Skeletal muscle cell (primary cell): ENCODE results near the gene HNRNPD.
"Not testable (repeated sequence)": the region's sequence is repeated elsewhere in the genome, so short reads cannot be mapped to it uniquely, and the experiment has no call there.

ENCODE experiments used
- DNase-seq: peaks from one replicate; pipeline ENCODE4 v3.0.0-alpha.2; 2010; ENCODE audit warnings: low read depth
- H3K4me3 ChIP-seq: 2 replicates; pipeline ENCODE4 v1.5.1; 2011; ENCODE audit warnings: low read depth, mild to moderate bottlenecking, control low read depth, low read length, moderate library complexity

The HNRNPD gene

GRCh38 chr4:82380344-82380743 is 6.6 kb upstream of the HNRNPD start:
- DNase-seq = no peak

GRCh38 chr4:82376109-82376508 is 2.3 kb upstream of the HNRNPD start:
- no peak overlapping the region for H3K4me3 ChIP-seq
- DNase-seq = no peak

More at GRCh38 chr4:82380344-82380743, 6.6 kb upstream of the HNRNPD start:
- H3K4me3 ChIP-seq = no peak overlapping the region

GRCh38 chr4:82373486-82373815 is 340 bp downstream of the HNRNPD start:
- DNase-seq = peak; percentile 7
- peak overlapping the region; percentile 70 for H3K4me3 ChIP-seq

- DNase-seq = peak; percentile 23
- H3K4me3 ChIP-seq = peak overlapping the region; percentile 70
Measured at GRCh38 chr4:82372517-82373485, 990 bp downstream of the HNRNPD start.

- no peak for DNase-seq
- peak overlapping the region; percentile 70 for H3K4me3 ChIP-seq
Measured at GRCh38 chr4:82371497-82371896, 2.3 kb downstream of the HNRNPD start.

GRCh38 chr4:82367438-82368097 is 6.2 kb downstream of the HNRNPD start:
- H3K4me3 ChIP-seq = no peak overlapping the region
- DNase-seq = no peak

GRCh38 chr4:82366431-82366830 is 7.4 kb downstream of the HNRNPD start:
- not testable (repeated sequence) for DNase-seq, H3K4me3 ChIP-seq

GRCh38 chr4:82363896-82364487 is 9.8 kb downstream of the HNRNPD start:
- no peak for DNase-seq

GRCh38 chr4:82362565-82362964 is 11.2 kb downstream of the HNRNPD start:
- H3K4me3 ChIP-seq = no peak overlapping the region
- DNase-seq = no peak

More at GRCh38 chr4:82363896-82364487, 9.8 kb downstream of the HNRNPD start:
- no peak overlapping the region for H3K4me3 ChIP-seq

GRCh38 chr4:82360298-82361177 is 13.3 kb downstream of the HNRNPD start:
- DNase-seq = no peak
- H3K4me3 ChIP-seq = no peak overlapping the region

- DNase-seq = no peak
- H3K4me3 ChIP-seq = no peak overlapping the region
Measured at GRCh38 chr4:82358847-82359246, 14.9 kb downstream of the HNRNPD start.

GRCh38 chr4:82357640-82358039 is 16.2 kb downstream of the HNRNPD start:
- DNase-seq = no peak
- no peak overlapping the region for H3K4me3 ChIP-seq

GRCh38 chr4:82354788-82355187 is 19.0 kb downstream of the HNRNPD start:
- DNase-seq = no peak
- no peak overlapping the region for H3K4me3 ChIP-seq

GRCh38 chr4:82352825-82353366 is 20.9 kb downstream of the HNRNPD start:
- no peak overlapping the region for H3K4me3 ChIP-seq
- no peak for DNase-seq

GRCh38 chr4:82352118-82352824 is 21.5 kb downstream of the HNRNPD start:
- no peak for DNase-seq
- no peak overlapping the region for H3K4me3 ChIP-seq

- DNase-seq = no peak
- no peak overlapping the region for H3K4me3 ChIP-seq
Measured at GRCh38 chr4:82346126-82346525, 27.7 kb downstream of the HNRNPD start.

- no peak for DNase-seq
- H3K4me3 ChIP-seq = no peak overlapping the region
Measured at GRCh38 chr4:82335043-82335442, 38.7 kb downstream of the HNRNPD start.

- H3K4me3 ChIP-seq, DNase-seq: not testable (repeated sequence)
Measured at GRCh38 chr4:82333641-82334040, 40.1 kb downstream of the HNRNPD start.
